HEK293 (cell line): ENCODE data around the gene SLC10A7.

Experiments used
- CTCF ChIA-PET: fragments of 350-600 bp; formaldehyde crosslinking; extraction: SDS; loops from one replicate; lab custom pipeline; 2021; ENCODE audit warnings: antibody characterized with exemption; lab: Yijun Ruan, JAX
- POLR2A ChIA-PET: fragments of 300-600 bp; formaldehyde crosslinking; extraction: SDS; loops from one replicate; lab custom pipeline; 2020; ENCODE audit warnings: antibody characterized with exemption, inconsistent platforms; lab: Yijun Ruan, JAX
- H3K27ac ChIP-seq: fragments of 200-500 bp; sonication (Bioruptor generic); 2 replicates; pipeline ENCODE4 v1.5.1; 2014; ENCODE audit warnings: low read depth, low read length, control low read depth, inconsistent platforms; ENCODE audit errors: extremely low read depth
- H3K36me3 ChIP-seq, 2 experiments: fragments of 200-500 bp in 1 of 2; sonication (Bioruptor generic) in 1 of 2; 1 replicate in 1 of 2; 2 replicates in 1 of 2; pipeline ENCODE4 v1.5.1; 2014 to 2017; ENCODE audit warnings: inconsistent platforms in 2 of 2, low read length in 2 of 2; ENCODE audit not compliant: control insufficient read depth in 2 of 2, insufficient read depth in 1 of 2
- H3K4me1 ChIP-seq: fragments of 200-500 bp; sonication (Bioruptor generic); 2 replicates; pipeline ENCODE4 v1.5.1; 2014; ENCODE audit warnings: mild to moderate bottlenecking, low read length, inconsistent platforms; ENCODE audit not compliant: control insufficient read depth, insufficient read depth
- H3K4me3 ChIP-seq: 2 replicates; pipeline ENCODE4 v1.5.1; 2011; ENCODE audit warnings: low read depth, mild to moderate bottlenecking, control low read depth, low read length, moderate library complexity
- H3K9me3 ChIP-seq: fragments of 200-500 bp; sonication (Bioruptor generic); 2 replicates; pipeline ENCODE4 v1.5.1; 2014; ENCODE audit warnings: low read depth, low read length, inconsistent platforms; ENCODE audit not compliant: control insufficient read depth, insufficient read depth
- OSR2 ChIP-seq: fragments of 450-650 bp; formaldehyde crosslinking; IDR thresholded peaks from 2 replicates; pipeline ENCODE4 v1.5.1; 2016; ENCODE audit warnings: missing biosample characterization, missing genetic modification characterization
- PRDM1 ChIP-seq: fragments of 450-650 bp; formaldehyde crosslinking; IDR thresholded peaks from 2 replicates; pipeline ENCODE4; 2016; ENCODE audit warnings: missing biosample characterization, missing genetic modification characterization
- SCRT1 ChIP-seq: fragments of 450-650 bp; formaldehyde crosslinking; IDR thresholded peaks from 2 replicates; pipeline ENCODE4 v1.5.1; 2016; ENCODE audit warnings: missing biosample characterization, missing genetic modification characterization, borderline replicate concordance
- SP2 ChIP-seq: fragments of 450-650 bp; formaldehyde crosslinking; IDR thresholded peaks from 2 replicates; pipeline ENCODE4 v1.5.1; 2016; ENCODE audit warnings: missing biosample characterization, missing genetic modification characterization
- ZBTB48 ChIP-seq: fragments of 450-650 bp; formaldehyde crosslinking; IDR thresholded peaks from 2 replicates; pipeline ENCODE4 v1.5.1; 2016; ENCODE audit warnings: missing biosample characterization, missing genetic modification characterization
- ZIC2 ChIP-seq: fragments of 450-650 bp; formaldehyde crosslinking; IDR thresholded peaks from 2 replicates; pipeline ENCODE4 v1.5.1; 2016; ENCODE audit warnings: missing biosample characterization, missing genetic modification characterization
- ZNF10 ChIP-seq: fragments of 450-650 bp; formaldehyde crosslinking; IDR thresholded peaks from 2 replicates; pipeline ENCODE4 v1.5.1; 2017; ENCODE audit warnings: missing biosample characterization, missing genetic modification characterization
- ZNF133 ChIP-seq: fragments of 450-650 bp; formaldehyde crosslinking; IDR thresholded peaks from 2 replicates; pipeline ENCODE4 v1.5.1; 2016; ENCODE audit warnings: missing biosample characterization, missing genetic modification characterization
- ZNF157 ChIP-seq: fragments of 450-650 bp; formaldehyde crosslinking; IDR thresholded peaks from 2 replicates; pipeline ENCODE4 v1.5.1; 2016; ENCODE audit warnings: missing biosample characterization, missing genetic modification characterization
- ZNF16 ChIP-seq: fragments of 450-650 bp; formaldehyde crosslinking; IDR thresholded peaks from 2 replicates; pipeline ENCODE4 v1.5.1; 2016; ENCODE audit warnings: low read depth, missing biosample characterization, missing genetic modification characterization
- ZNF174 ChIP-seq: fragments of 450-650 bp; formaldehyde crosslinking; IDR thresholded peaks from 2 replicates; pipeline ENCODE4 v1.5.0; 2017; ENCODE audit warnings: missing biosample characterization, mild to moderate bottlenecking, missing genetic modification characterization
- ZNF175 ChIP-seq: fragments of 450-650 bp; formaldehyde crosslinking; IDR thresholded peaks from 2 replicates; pipeline ENCODE4 v1.5.1; 2016; ENCODE audit warnings: missing biosample characterization, missing genetic modification characterization
- ZNF202 ChIP-seq: fragments of 450-650 bp; formaldehyde crosslinking; IDR thresholded peaks from 2 replicates; pipeline ENCODE4 v1.5.1; 2016; ENCODE audit warnings: missing biosample characterization, missing genetic modification characterization, borderline replicate concordance
- ZNF266 ChIP-seq: fragments of 450-650 bp; formaldehyde crosslinking; IDR thresholded peaks from 2 replicates; pipeline ENCODE4 v1.5.1; 2016; ENCODE audit warnings: missing biosample characterization, missing genetic modification characterization, low read depth
- ZNF311 ChIP-seq: fragments of 450-650 bp; formaldehyde crosslinking; IDR thresholded peaks from 2 replicates; pipeline ENCODE4 v1.5.1; 2017; ENCODE audit warnings: missing biosample characterization, missing genetic modification characterization, borderline replicate concordance
- ZNF341 ChIP-seq: fragments of 450-650 bp; formaldehyde crosslinking; IDR thresholded peaks from 2 replicates; pipeline ENCODE4; 2016; ENCODE audit warnings: low read depth, missing biosample characterization, missing genetic modification characterization
- ZNF350 ChIP-seq: fragments of 450-650 bp; formaldehyde crosslinking; IDR thresholded peaks from 2 replicates; pipeline ENCODE4 v1.5.0; 2017; ENCODE audit warnings: missing biosample characterization, mild to moderate bottlenecking, missing genetic modification characterization
- ZNF510 ChIP-seq: fragments of 450-650 bp; formaldehyde crosslinking; IDR thresholded peaks from 2 replicates; pipeline ENCODE4 v1.5.1; 2018; ENCODE audit warnings: mild to moderate bottlenecking, missing genetic modification characterization, missing biosample characterization; ENCODE audit not compliant: insufficient replicate concordance
- ZNF529 ChIP-seq: fragments of 450-650 bp; formaldehyde crosslinking; IDR thresholded peaks from 2 replicates; pipeline ENCODE4 v1.5.1; 2017; ENCODE audit warnings: missing genetic modification characterization, missing biosample characterization; ENCODE audit not compliant: insufficient replicate concordance
- ZNF530 ChIP-seq: fragments of 450-650 bp; formaldehyde crosslinking; IDR thresholded peaks from 2 replicates; pipeline ENCODE4 v1.5.1; 2016; ENCODE audit warnings: low read depth, missing biosample characterization, missing genetic modification characterization
- ZNF558 ChIP-seq: fragments of 450-650 bp; formaldehyde crosslinking; IDR thresholded peaks from 2 replicates; pipeline ENCODE4 v1.5.1; 2016; ENCODE audit warnings: missing biosample characterization, missing genetic modification characterization
- ZNF707 ChIP-seq: fragments of 450-650 bp; formaldehyde crosslinking; IDR thresholded peaks from 2 replicates; pipeline ENCODE4 v1.5.1; 2016; ENCODE audit warnings: missing biosample characterization, missing genetic modification characterization
- ZNF768 ChIP-seq: fragments of 450-650 bp; formaldehyde crosslinking; IDR thresholded peaks from 2 replicates; pipeline ENCODE4 v1.5.1; 2018; ENCODE audit warnings: missing biosample characterization, mild to moderate bottlenecking, missing genetic modification characterization
- ZXDB ChIP-seq: fragments of 450-650 bp; formaldehyde crosslinking; IDR thresholded peaks from 2 replicates; pipeline ENCODE4 v1.5.1; 2016; ENCODE audit warnings: missing biosample characterization, missing genetic modification characterization
- TF ChIP-seq, protein P1 (sequence below): fragments of 450-650 bp; formaldehyde crosslinking; IDR thresholded peaks from 2 replicates; pipeline ENCODE4 v1.5.1; 2016; ENCODE audit warnings: missing biosample characterization, missing genetic modification characterization
- TF ChIP-seq, protein P2 (sequence below): fragments of 450-650 bp; formaldehyde crosslinking; IDR thresholded peaks from 2 replicates; pipeline ENCODE4 v1.5.1; 2016; ENCODE audit warnings: missing biosample characterization, missing genetic modification characterization

SLC10A7 gene

GRCh38 chr4:146265950-146266490 lies 255.7 kb downstream of the SLC10A7 start (continued):
- TF ChIP-seq, protein P1, sequence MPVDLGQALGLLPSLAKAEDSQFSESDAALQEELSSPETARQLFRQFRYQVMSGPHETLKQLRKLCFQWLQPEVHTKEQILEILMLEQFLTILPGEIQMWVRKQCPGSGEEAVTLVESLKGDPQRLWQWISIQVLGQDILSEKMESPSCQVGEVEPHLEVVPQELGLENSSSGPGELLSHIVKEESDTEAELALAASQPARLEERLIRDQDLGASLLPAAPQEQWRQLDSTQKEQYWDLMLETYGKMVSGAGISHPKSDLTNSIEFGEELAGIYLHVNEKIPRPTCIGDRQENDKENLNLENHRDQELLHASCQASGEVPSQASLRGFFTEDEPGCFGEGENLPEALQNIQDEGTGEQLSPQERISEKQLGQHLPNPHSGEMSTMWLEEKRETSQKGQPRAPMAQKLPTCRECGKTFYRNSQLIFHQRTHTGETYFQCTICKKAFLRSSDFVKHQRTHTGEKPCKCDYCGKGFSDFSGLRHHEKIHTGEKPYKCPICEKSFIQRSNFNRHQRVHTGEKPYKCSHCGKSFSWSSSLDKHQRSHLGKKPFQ: no peak
- TF ChIP-seq ZNF530 (tag by site-specific recombination) (no peak), ZNF202 (tag by site-specific recombination) (no peak), ZNF558 (tag by site-specific recombination) (no peak), ZNF350 (tag by site-specific recombination) (no peak), ZNF175 (tag by site-specific recombination) (no peak), SP2 (no peak), ZNF174 (tag by site-specific recombination) (no peak)
- TF ChIP-seq, protein P2, sequence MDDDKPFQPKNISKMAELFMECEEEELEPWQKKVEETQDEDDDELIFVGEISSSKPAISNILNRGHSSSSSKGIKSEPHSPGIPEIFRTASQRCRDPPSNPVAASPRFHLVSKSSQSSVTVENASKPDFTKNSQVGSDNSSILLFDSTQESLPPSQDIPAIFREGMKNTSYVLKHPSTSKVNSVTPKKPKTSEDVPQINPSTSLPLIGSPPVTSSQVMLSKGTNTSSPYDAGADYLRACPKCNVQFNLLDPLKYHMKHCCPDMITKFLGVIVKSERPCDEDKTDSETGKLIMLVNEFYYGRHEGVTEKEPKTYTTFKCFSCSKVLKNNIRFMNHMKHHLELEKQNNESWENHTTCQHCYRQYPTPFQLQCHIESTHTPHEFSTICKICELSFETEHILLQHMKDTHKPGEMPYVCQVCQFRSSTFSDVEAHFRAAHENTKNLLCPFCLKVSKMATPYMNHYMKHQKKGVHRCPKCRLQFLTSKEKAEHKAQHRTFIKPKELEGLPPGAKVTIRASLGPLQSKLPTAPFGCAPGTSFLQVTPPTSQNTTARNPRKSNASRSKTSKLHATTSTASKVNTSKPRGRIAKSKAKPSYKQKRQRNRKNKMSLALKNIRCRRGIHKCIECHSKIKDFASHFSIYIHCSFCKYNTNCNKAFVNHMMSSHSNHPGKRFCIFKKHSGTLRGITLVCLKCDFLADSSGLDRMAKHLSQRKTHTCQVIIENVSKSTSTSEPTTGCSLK (tag by site-specific recombination): no peak

DNA sequence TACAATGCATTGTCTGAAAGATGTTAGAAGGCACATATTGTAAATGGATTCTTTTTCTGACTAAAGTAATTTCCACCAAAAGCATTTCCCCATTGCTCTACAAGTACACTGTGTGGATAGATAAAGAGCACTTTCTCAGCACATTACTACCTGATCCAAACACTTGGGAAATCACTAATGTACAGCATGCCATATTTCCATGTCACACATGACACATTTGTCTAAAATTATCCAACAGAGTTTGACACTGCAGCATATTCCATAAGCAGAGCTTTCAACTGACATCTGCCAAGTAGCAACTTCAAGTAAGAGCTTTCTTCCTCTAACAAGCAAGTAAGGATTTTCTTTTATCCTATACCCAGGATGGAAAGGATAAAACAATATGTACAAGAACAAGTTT lies 257.9 kb downstream of the SLC10A7 start:
- TF ChIP-seq ZNF768 (tag by site-specific recombination): no peak
- TF ChIP-seq, protein P2 (tag by site-specific recombination): no peak
- TF ChIP-seq ZNF529 (tag by site-specific recombination): no peak
- TF ChIP-seq ZNF16 (tag by site-specific recombination): no peak
- no peak for TF ChIP-seq PRDM1 (tag by site-specific recombination)
- no peak for TF ChIP-seq SCRT1 (tag by site-specific recombination)
- no peak for TF ChIP-seq OSR2
- no peak for TF ChIP-seq ZNF510 (tag by site-specific recombination)
- TF ChIP-seq ZNF341: no peak
- no peak for TF ChIP-seq ZIC2 (tag by site-specific recombination)
- TF ChIP-seq ZNF10 (tag by site-specific recombination): no peak
- TF ChIP-seq ZNF157 (tag by site-specific recombination): no peak
- no peak for TF ChIP-seq ZNF707 (tag by site-specific recombination)
- no peak for TF ChIP-seq ZBTB48
- TF ChIP-seq ZXDB: no peak
- TF ChIP-seq ZNF266: no peak
- no peak for TF ChIP-seq ZNF311
- TF ChIP-seq ZNF133: no peak
- H3K9me3 ChIP-seq: no peaks in the 10 kb centered on the region
- H3K4me1 ChIP-seq: no peaks in the 10 kb centered on the region
- H3K36me3 ChIP-seq: no peaks in the 10 kb centered on the region
- H3K27ac ChIP-seq: no peak overlapping the region
- ChIA-PET POLR2A (no interaction called here), CTCF (no interaction called here)
- H3K4me3 ChIP-seq: no peak overlapping the region
